GM19239 (cell line): ENCODE results near the gene MAN2A2.

Source experiments
- DNase-seq: peaks from one replicate; pipeline ENCODE4 v3.0.0; 2011; ENCODE audit warnings: low spot score; ENCODE audit not compliant: insufficient read length
- FAIRE-seq: peaks from 2 replicates; lab custom pipeline; 2011; peaks lifted over from hg19 to GRCh38; lab: Jason Lieb, UNC

Gene MAN2A2

DNA sequence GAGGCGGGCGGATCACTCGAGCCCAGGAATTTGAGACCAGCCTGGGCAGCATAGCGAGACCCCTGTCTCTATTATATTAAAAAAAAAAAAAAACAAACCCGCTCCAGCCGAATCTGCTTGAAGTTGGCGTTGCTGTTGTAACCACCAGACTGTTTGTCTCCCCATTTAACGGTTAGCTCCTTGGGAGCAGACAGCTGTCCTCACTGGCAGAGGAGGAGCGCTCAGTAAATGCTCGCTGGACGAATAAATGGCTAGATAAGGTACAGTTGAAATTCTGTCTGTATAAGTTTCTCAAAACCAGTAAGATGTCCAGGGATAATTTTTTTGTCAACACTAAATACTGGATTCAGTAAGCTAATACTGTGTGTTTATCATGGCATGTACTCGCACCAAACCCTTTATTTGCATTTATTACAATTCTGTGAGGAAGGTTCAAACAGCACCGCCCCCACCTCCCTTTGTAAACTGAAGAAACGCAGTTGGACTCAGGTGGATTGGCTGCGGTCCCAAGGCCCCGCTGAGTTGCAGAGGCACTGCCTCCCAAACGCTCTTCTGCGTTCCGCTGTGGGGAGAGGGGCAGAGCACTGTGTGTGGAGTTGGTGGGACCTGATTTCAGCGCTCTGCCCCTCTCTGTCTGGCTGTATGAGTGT lies 52.6 kb downstream of the MAN2A2 start:
- no peak for DNase-seq

DNA sequence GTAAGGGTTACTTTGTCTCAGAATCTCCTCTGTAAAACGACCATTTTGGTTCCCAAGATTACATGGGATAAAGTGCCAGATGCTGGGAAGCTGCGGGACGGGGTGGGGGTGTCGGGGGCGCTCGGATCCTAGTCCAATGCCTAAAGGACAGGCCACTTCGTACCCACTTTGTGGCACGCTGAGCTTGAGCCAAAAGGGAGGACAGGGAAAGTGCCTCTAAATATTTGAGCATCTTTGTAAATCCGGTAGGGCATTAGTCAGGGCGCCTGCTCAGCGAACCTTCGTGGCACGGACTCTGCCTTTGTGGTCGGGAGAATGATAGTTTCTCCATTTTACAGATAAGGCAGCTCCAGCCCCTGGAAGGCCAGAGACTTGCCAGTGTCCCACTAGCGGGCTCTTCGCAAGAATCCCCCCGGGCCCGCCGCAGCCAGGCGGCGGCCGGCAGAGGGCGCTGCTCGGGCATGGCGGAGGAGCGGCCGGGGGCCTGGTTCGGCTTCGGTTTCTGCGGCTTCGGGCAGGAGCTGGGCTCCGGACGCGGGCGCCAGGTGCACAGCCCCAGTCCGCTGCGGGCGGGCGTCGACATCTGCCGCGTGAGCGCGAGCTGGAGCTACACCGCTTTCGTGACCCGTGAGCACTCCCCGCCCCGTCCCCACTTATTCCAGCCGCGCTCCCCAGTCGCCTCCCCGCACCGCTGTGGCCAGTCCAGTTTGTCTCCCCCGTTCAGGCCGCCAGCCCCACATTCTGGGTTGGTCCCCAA lies 53.4 kb downstream of the MAN2A2 start:
- peak; percentile 45 for FAIRE-seq
- peak; percentile 92 for DNase-seq

More for the DNA sequence above, 52.6 kb downstream of the MAN2A2 start:
- peak; percentile 76 for FAIRE-seq

DNA sequence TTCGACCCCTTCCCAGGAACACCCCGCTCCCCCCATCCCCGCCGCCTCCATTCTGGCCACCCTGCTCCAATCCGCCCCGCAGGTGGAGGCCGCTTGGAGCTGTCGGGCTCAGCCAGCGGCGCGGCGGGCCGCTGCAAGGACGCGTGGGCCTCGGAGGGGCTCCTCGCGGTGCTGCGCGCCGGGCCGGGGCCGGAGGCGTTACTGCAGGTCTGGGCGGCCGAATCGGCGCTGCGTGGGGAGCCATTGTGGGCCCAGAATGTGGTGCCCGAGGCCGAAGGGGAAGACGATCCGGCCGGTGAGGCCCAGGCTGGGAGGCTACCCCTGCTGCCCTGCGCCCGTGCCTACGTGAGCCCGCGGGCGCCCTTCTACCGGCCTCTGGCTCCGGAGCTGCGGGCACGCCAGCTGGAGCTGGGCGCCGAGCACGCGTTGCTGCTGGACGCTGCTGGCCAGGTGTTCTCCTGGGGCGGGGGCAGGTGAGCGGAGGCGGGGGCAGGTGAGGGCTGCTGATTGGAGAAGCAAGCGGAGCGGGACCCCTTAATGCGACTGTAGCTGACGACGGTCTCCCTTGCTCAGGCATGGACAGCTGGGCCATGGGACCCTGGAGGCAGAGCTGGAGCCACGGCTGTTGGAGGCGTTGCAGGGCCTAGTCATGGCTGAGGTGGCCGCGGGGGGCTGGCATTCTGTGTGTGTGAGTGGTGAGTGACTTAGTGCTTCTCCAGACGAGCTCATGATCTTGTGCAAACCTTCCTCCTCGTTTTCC lies 54.1 kb downstream of the MAN2A2 start:
- DNase-seq (no peak), FAIRE-seq (no peak)

DNA sequence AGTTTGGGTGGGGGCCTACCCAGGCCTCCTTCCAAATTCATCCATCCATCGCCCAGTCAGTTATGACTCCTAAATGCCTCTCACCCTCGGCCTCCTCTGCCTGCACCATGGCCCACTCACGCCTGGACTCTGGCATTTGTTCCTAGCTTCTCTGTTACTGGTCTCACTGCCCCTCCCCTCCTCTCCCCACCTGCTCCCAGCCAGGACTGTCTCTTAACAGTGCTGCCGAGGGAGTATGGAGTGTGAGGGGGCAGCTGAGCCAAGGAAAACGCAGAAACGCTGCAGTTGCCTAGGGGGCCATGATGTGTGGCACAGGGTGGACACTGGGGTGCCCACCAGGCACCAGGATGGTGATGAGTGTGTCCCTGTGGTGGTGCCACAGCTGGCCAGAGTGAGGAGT lies 54.7 kb downstream of the MAN2A2 start:
- DNase-seq = no peak
- FAIRE-seq = no peak

DNA sequence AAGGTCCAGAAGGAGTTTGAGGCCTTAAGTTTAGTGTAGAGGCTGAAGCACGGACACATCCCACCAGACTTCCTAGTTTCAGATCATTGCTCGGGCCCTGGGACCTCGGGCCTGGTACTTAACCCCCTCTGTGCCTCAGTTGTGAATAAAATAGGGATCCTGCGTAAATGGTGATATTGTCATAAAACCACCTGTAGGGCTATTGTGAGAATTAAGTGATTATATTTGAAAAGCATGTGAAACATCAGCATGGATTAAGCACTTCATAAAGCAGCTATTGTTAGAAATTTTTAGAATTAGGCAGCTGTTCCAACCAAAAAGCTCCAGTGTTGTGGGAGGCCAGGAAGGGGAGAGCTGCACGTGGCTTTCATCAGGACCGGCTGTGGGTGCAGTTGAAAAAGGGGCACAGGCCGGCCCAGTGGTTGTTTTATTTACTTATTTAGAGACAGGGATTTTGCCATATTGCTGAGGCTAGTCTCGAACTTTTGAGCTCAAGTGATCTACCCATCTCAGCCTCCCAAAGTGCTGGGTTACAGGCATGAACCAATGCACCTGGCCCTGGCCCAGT lies 56.0 kb downstream of the MAN2A2 start:
- FAIRE-seq (no peak), DNase-seq (no peak)

DNA sequence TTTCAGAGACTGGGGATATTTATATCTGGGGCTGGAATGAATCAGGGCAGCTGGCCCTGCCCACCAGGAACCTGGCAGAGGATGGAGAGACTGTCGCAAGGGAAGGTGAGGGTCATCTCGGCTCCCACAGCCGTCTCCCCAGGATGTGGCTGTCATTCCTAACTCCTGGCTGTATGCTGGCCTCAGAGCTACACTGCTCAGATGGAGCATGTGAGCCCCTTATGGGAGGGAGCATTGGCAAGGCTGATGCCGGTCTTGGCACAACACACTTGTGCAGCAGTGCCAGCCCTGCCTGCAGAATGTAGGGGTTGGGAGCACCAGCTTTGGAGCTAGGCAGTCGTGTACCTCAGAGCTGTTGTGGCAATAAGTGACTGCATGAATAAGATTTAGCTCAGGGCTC lies 56.8 kb downstream of the MAN2A2 start:
- FAIRE-seq (no peak), DNase-seq (no peak)

DNA sequence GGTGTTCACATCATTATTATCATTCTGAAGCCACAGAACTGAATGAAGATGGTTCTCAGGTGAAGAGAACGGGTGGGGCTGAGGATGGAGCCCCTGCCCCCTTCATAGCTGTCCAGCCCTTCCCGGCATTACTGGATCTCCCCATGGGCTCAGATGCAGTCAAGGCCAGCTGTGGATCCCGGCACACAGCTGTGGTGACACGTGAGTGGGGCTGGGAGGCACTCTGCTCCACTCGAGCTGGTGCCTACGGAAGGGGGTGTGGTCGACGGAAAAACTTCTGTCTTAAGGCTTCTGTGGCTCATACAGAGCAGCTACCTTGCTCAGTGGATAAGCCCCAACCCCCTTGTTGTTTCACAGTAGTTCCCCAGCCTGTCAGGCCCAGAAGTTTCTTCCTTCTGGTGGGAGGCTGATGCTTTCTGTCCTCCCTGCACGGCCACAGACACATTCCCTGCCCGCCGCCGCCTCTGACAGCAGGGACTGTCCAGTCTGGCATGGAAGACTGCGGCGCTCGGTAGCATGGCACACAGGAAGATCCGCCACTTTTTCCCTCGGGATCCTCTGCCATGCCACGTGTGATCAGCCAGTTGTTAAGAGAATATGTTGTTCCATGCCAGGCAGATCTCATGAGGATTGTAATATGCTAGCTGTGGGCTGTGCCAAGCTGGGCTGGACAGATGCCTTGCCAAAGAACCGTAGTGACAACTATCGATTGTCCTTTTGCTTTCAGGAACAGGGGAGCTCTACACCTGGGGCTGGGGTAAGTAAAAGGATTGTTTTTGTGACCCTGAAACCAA lies 57.4 kb downstream of the MAN2A2 start:
- DNase-seq (no peak), FAIRE-seq (no peak)

DNA sequence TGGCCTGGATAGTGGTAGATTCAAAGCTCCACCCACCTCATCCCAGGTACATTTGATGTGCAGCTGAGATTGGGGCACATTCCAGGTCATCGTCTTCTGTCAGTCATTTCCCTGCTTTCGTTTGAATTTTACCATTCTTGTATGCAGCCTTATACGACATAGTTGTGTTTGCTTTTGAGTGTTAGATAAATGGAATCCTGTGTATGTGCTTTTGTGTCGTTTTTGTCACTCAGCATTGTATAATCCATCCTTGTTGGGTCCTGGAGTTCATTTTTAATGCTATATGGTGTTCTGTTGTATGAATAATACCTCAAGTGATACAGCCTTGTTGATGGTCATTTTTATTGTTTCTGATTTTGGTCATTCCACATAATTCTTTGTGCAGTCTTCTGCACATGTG lies 58.9 kb downstream of the MAN2A2 start:
- FAIRE-seq (no peak), DNase-seq (no peak)

DNA sequence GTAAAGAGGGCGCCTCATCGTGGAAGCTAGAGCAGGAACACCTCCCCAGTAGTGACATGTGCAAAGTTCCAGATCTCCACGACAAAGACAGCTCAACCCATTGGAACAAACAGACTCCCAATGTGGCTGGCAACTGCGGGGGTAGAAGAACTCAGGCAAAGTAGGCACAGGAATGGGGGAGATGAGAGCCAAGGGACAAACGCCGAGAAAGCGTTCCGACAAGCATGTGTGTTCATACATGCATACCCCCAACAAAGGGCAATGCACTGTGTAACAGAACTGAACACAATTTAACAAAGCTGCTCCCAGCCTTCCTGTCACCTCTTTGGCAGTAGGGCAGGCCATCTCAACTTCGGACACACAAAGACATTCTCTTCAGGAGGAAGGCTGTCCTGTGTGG lies 63.2 kb downstream of the MAN2A2 start:
- no peak for FAIRE-seq

DNA sequence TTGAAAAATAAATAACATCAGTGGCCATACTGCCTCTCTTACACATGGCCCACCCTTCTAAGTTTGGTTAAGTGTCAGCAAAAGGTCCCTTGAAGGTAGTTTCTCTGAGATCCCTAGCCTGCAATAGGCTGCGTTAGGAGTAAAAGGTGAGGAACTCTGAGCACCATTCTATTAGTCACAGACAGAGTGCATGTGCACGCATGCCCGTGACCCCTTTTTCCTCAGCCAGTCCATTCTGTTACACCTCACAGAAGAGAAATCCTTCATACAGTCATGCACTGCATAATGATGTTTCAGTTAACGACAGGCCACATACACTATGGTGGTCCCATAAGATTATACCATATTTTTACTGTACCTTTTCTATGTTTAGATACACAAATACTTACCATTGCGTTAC lies 64.1 kb downstream of the MAN2A2 start:
- FAIRE-seq = no peak
- DNase-seq = no peak

More for the DNA sequence above, 63.2 kb downstream of the MAN2A2 start:
- DNase-seq = no peak

DNA sequence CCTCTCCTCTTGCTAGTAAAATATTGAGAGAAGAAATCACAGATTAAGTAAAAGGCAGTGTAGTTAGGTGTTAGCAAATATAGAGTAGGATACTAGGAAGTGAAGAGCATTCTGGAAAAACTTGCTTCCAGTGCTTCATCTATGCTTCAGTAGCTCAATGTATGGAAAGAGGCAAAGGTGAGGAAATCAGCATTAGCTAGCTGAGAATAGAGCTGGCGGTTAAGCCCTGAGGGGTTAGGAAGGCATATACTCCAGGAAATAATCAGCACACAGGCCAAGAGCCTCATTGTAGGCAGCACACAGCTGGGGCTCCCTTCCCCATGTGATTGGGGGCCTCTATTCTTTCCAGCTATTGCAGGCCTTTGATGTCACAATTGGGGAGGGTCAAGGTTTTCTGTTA lies 65.3 kb downstream of the MAN2A2 start:
- FAIRE-seq (no peak), DNase-seq (no peak)

DNA sequence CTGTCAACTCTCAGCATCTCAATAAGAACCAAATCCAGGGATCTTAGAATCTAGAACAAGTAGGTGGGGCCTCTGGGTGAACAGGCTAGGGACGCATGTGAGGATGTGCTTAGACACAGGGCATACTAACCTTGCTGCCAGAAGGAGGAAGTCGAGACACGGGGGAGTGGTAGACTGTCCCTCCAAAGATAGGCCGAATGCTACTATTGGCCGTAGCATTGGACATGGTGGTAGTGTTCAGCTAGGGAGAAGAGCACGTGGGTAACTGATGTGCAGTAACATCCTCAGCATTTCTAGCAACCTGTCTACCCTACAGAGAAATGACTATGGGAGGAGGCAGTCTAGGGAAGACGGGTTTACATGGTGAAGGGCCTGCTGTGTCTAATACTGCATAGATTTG lies 67.2 kb downstream of the MAN2A2 start:
- DNase-seq (no peak), FAIRE-seq (no peak)

DNA sequence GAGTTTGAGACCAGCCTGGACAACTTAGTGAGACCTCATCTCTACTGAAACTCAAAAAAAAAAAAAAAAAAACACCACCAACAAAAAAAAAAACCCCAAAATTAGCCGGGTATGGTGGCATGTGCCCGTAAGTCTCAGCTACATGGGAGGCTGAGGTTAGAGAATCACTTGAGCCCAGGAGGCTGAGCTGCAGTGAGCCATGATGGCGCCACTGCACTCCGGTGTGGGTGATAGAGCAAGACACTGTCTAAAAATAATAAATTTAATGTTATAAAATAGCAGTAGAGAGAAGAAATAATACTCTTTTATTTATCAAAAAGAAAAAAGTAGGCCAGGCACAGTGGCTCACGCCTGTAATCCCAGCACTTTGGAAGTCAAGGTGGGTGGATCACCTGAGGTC lies 69.0 kb downstream of the MAN2A2 start:
- DNase-seq (no peak), FAIRE-seq (no peak)
